HUES64 (cell line): ENCODE data around the gene UNC79.

Experiments used
- H3K27ac ChIP-seq: 2 replicates; pipeline ENCODE4 v1.7.0; 2013; ENCODE audit warnings: low read depth, low read length, inconsistent platforms
- H3K27me3 ChIP-seq: 2 replicates; pipeline ENCODE4 v1.6.1; 2013; ENCODE audit warnings: mild to moderate bottlenecking, low read length; ENCODE audit not compliant: insufficient read depth
- H3K36me3 ChIP-seq: 2 replicates; pipeline ENCODE4 v1.6.1; 2013; ENCODE audit warnings: mild to moderate bottlenecking, low read length; ENCODE audit not compliant: insufficient read depth
- H3K4me1 ChIP-seq: 2 replicates; pipeline ENCODE4 v1.6.1; 2013; ENCODE audit warnings: mild to moderate bottlenecking, low read length, moderate library complexity; ENCODE audit not compliant: insufficient read depth
- H3K4me3 ChIP-seq: 2 replicates; pipeline ENCODE4 v1.5.1; 2013; ENCODE audit warnings: mild to moderate bottlenecking, low read length, moderate library complexity
- H3K9ac ChIP-seq: 2 replicates; pipeline ENCODE4 v1.6.1; 2013; ENCODE audit warnings: mild to moderate bottlenecking, low read depth, low read length
- H3K9me3 ChIP-seq: 2 replicates; pipeline ENCODE4 v1.6.1; 2013; ENCODE audit warnings: low read depth, low read length; ENCODE audit not compliant: insufficient read depth
- WGBS: fragments of 150-250, 120-280 bp; methylation state at CpG from one replicate; pipeline ENCODE4 v1.1.7; 2013; ENCODE audit warnings: missing lambda C conversion rate; 5-methylcytosine and 5-hydroxymethylcytosine counted together

Gene UNC79

DNA sequence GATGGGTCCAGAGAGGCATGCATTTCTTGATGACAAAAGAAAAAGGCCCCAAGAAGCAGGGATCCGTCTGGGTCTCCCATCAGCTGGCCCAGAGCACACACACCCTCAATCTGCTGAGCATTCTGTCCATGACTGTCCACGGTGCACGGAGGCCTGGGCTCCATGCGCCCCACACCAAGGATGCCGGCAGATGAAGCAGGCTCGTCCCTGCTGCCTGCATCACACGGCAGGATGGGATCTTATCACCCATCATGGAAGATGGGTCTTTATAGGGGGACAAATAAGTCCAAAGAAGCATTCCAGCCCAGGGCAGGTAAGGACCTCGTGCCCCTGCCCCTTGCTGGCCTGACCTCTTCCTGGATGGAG is 297.9 kb downstream of the UNC79 start:
- no peak overlapping the region for H3K9ac ChIP-seq
- no peaks in the 10 kb centered on the region for H3K27me3 ChIP-seq
- H3K9me3 ChIP-seq = no peaks in the 10 kb centered on the region
- H3K27ac ChIP-seq = no peak overlapping the region
- no peaks in the 10 kb centered on the region for H3K36me3 ChIP-seq
- 94% methylated on average over 8 of the region's 8 CpGs for WGBS
- no peaks in the 10 kb centered on the region for H3K4me1 ChIP-seq
- H3K4me3 ChIP-seq = no peak overlapping the region

DNA sequence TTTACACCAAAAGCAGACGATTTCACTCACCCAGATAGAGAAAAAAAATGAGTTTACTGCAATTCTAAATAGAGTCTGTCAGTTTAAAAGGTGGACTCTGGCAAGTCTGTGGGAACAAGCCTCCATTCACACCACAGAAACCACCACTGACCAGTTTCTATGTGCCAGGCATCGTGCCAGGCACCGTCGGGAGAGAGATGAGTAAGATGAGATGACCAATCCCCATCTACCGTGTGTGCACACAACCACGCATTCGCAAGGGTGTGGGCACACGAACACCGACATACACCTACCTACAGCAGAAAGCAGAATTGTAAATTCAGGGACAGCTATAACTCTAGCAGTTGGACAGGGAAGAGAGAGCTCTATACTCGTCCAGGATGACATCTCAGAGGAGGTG is 299.3 kb downstream of the UNC79 start:
- Histone ChIP-seq H3K27me3 (no peaks in the 10 kb centered on the region), H3K9me3 (no peaks in the 10 kb centered on the region), H3K9ac (no peak overlapping the region), H3K36me3 (no peaks in the 10 kb centered on the region), H3K27ac (no peak overlapping the region), H3K4me3 (no peak overlapping the region), H3K4me1 (no peaks in the 10 kb centered on the region)
- 95% methylated on average over 10 of the region's 10 CpGs for WGBS

DNA sequence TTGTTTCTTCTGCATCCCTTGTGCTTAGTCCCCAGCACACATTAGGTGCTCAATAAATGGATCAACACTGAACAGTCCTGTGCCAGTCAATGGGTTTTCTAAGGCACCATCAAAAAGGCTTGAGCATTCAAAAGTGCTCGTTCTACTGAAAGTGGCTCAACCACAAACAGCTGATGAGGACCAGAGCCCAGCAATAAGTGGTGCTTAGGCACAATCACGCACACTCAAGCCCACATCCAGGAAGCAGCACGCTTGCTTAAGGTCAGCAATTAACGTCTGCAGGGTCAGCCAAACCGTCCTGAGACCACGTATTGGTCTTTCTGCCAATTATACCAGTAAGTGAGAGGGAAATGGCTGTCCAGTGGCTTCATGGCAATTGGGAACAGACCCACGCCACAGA is 301.0 kb downstream of the UNC79 start:
- H3K27ac ChIP-seq = no peak overlapping the region
- H3K4me1 ChIP-seq = no peaks in the 10 kb centered on the region
- H3K4me3 ChIP-seq = no peak overlapping the region
- H3K9me3 ChIP-seq = no peaks in the 10 kb centered on the region
- no peak overlapping the region for H3K9ac ChIP-seq
- H3K36me3 ChIP-seq = no peaks in the 10 kb centered on the region
- no peaks in the 10 kb centered on the region for H3K27me3 ChIP-seq
- WGBS = 93% methylated on average over 7 of the region's 7 CpGs

DNA sequence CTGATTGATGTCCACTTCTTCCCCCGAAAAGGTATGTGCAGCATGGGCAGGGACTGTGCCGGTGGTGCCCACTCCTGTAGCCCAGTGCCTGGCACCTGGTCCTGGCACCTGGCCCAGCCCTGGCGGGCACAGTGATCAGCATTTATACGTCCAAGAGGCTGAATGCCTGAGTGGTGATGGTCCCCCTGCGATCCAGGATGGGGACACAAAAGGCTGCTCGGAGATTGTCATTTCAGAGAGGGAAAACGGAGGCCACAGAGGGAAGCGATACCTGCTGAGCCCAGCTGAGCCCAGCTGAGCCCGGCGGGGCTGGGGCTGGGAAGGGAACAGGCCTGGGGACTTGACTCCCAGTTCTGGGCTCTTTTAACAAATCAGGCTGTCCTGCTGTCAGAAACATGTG is 301.8 kb downstream of the UNC79 start:
- no peak overlapping the region for H3K4me3 ChIP-seq
- no peak overlapping the region for H3K9ac ChIP-seq
- no peaks in the 10 kb centered on the region for H3K27me3 ChIP-seq
- no peaks in the 10 kb centered on the region for H3K4me1 ChIP-seq
- no peaks in the 10 kb centered on the region for H3K9me3 ChIP-seq
- H3K27ac ChIP-seq = no peak overlapping the region
- no peaks in the 10 kb centered on the region for H3K36me3 ChIP-seq
- WGBS = 86% methylated on average over 10 of the region's 10 CpGs

DNA sequence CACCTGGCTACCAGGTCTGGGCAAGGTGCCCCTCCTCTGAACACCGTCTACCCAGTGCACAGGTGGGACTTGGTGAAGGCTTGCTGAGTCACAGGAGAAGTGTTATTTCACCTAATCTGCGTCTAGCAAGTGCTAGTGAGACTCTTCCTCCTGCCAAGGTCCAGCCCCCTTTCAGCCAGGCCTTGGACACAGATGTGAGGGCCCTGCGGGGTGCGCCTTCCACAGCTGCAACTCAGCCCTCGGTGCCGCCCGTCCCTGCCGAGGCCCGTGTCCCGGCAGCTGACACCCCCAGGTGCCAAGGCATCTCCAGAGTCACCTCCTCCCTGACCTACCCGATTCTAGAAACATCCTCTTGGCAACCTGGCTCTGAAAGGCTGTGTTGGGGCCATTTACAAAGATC is 302.5 kb downstream of the UNC79 start:
- Histone ChIP-seq H3K9me3 (no peaks in the 10 kb centered on the region), H3K9ac (no peak overlapping the region), H3K4me1 (no peaks in the 10 kb centered on the region), H3K27me3 (no peaks in the 10 kb centered on the region), H3K27ac (no peak overlapping the region), H3K4me3 (no peak overlapping the region), H3K36me3 (no peaks in the 10 kb centered on the region)
- WGBS = 92% methylated on average over 11 of the region's 11 CpGs

DNA sequence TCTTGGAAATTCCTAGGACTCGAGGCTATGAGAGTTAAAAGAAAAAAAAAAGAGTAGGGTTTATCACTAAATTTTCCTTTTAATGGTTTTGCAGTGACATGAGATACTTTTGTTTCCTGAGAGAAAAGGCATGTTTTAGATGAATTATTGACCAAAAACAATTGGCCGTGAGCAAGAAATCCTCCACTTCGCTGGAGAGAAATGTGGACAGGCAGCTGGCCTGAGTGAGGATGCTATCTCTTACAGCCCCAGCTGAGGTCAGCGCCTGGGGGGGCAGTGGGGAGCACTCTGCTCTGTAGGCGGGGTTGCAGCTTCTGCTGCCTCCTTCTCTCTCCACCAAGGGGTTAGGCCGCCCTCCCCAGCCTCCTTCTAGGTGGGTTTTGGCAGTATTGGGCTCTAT is 302.9 kb downstream of the UNC79 start:
- H3K4me3 ChIP-seq = no peak overlapping the region
- H3K27me3 ChIP-seq = no peaks in the 10 kb centered on the region
- H3K27ac ChIP-seq = no peak overlapping the region
- H3K9ac ChIP-seq = no peak overlapping the region
- WGBS = 96% methylated on average over 5 of the region's 6 CpGs
- no peaks in the 10 kb centered on the region for H3K4me1 ChIP-seq
- H3K36me3 ChIP-seq = no peaks in the 10 kb centered on the region
- no peaks in the 10 kb centered on the region for H3K9me3 ChIP-seq

DNA sequence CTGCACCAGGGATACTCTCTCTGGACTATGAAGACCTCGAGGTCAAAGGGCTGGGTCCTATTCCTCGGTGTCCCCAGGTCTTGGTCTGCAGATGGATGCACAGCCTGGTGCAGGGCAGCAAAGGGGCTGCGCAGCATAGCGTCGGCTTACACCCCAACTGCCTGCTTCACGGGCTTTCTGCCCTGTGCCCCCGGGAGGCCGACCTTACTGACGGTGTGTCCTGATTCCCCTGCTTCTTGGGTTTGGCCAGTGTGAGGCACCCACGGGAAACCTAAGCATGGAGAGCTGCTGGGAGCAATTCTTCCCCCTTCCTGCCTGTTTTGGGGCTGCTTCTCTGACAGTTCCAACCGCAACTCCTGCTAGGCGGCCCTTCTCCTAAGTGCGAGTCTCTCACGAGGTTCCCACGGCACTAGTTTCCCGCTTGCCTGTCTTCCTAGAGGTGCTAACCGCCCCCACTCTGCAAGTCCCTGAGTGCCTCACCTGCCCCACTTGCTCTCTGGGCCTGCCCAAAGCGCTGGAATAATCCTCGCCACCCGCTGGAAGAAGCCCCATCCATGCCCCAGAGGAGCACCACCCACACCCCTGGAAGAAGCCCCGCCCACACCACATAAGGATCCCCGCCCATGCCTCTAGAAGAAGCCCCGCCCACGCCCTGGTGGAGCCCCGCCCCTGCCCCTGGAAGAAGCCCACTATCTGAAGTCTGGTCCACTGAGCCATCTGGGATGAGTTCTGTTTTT is 303.5 kb downstream of the UNC79 start:
- Histone ChIP-seq H3K27ac (no peak overlapping the region), H3K4me3 (no peak overlapping the region), H3K27me3 (no peaks in the 10 kb centered on the region), H3K4me1 (no peaks in the 10 kb centered on the region), H3K9ac (no peak overlapping the region), H3K36me3 (no peaks in the 10 kb centered on the region), H3K9me3 (no peaks in the 10 kb centered on the region)
- WGBS = 90% methylated on average over 25 of the region's 25 CpGs

DNA sequence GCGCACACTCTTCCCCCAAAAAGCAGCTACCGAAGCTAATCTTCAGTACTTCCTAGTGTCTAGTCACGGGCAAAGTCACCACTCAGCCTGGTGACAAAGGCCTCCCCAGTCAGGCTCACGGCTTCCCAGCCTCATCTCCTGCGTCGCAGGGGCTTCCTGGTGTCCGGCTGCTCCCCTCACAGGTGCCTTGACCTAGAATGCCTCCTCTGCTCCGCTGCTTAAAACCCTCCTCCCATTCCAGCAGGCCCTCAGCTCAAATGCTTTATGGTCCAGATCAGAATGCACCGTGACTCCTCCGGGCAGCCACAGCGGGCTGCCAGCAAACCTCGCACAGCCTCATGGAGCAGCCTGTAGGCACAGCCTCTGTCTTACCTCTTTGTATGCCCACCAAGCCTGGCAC is 304.5 kb downstream of the UNC79 start:
- H3K27ac ChIP-seq = no peak overlapping the region
- H3K4me1 ChIP-seq = no peaks in the 10 kb centered on the region
- H3K27me3 ChIP-seq = no peaks in the 10 kb centered on the region
- H3K9ac ChIP-seq = no peak overlapping the region
- no peaks in the 10 kb centered on the region for H3K36me3 ChIP-seq
- WGBS = 87% methylated on average over 12 of the region's 12 CpGs
- no peaks in the 10 kb centered on the region for H3K9me3 ChIP-seq
- H3K4me3 ChIP-seq = no peak overlapping the region

DNA sequence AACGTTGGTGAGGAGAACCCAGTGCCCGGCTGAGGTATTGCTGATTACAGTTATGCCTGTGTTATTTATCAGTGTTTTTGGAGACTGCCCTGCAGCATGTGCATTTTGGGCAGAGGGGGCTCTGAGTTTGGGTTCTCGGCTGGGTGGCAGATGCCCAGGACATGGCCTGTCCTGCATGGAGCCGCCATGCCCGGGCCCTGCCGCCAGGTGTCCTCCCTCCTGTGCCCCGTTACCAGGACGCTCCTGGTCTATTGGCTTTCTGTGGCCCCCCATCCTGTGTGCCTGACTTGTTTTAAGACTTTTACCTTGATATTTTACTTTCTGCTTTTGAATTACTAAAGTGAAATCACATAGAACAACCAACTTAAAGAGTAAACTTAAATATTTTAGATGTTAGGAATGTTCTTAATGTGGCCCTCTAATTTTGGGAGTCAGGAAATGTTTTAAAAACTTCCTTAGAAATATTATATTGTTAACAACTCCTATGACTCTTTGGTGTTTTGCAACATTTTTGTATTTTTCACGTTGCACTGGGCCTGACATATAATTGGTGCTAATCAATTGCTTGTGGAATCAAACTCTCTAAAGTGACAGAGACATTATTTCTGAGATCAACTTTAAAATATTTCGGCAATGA is 305.8 kb downstream of the UNC79 start:
- Histone ChIP-seq H3K27me3 (no peaks in the 10 kb centered on the region), H3K27ac (no peak overlapping the region), H3K4me1 (no peaks in the 10 kb centered on the region), H3K4me3 (no peak overlapping the region), H3K9ac (no peak overlapping the region), H3K9me3 (no peaks in the 10 kb centered on the region), H3K36me3 (no peaks in the 10 kb centered on the region)
- WGBS = 88% methylated on average over 8 of the region's 10 CpGs

DNA sequence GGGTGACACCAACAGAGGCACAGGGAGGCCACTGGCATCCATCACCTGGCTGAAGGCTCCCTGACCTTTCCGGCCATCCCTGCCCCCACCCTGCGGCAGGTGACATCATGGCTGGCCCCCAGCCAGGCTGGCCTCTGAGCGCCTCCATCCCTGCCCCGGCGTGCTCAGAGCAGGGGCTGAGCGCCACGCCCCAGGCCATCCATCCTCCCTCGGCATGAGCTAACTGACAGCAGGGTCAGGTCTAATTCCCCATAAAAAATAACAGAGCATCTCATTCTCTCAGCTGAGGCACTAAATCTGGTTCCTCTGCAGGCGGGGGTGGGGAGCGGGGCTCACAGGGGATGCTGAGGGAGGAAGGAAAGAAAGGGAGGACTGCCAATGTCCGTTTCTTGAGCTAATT is 306.9 kb downstream of the UNC79 start:
- Histone ChIP-seq H3K9ac (no peak overlapping the region), H3K4me1 (no peaks in the 10 kb centered on the region), H3K4me3 (no peak overlapping the region), H3K27ac (no peak overlapping the region), H3K27me3 (no peaks in the 10 kb centered on the region), H3K9me3 (no peaks in the 10 kb centered on the region), H3K36me3 (no peaks in the 10 kb centered on the region)
- 94% methylated on average over 11 of the region's 11 CpGs for WGBS

DNA sequence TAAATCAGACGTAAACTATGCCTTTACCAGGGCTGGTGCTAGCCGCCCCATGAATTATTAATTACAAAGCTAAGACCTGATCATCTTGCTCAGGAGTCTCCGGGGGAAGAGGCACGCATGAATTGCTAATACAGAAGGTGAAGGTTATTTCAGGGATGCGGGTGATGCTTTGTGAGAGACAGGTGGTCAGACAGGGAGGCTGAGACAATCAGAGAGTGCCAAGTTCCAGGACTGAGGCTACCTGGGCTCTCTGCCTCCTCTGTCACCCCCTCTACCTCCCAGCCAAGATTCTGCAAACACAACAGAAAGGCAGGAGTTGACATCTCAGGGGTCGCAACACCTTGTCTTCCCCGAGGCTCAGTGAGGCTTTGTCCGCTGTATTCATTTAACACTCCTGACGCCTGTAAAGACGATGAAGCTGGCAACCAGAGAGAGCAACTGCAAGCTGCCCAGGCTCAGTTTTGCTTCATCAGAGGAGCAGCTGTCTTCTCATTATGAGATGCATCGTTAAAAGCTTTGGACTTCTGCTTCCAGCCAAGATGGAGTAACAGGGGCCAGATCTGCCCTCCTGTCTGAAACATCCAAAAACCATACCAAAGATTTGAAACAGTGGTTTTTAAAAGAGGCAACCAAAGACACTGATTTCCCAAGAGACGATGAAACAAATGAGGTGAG is 311.0 kb downstream of the UNC79 start:
- H3K9me3 ChIP-seq = no peaks in the 10 kb centered on the region
- H3K9ac ChIP-seq = no peak overlapping the region
- no peaks in the 10 kb centered on the region for H3K27me3 ChIP-seq
- peaks cover 13% of the 10 kb centered on the region for H3K4me1 ChIP-seq
- no peaks in the 10 kb centered on the region for H3K36me3 ChIP-seq
- 93% methylated on average over 12 of the region's 12 CpGs for WGBS
- no peak overlapping the region for H3K27ac ChIP-seq
- no peak overlapping the region for H3K4me3 ChIP-seq
